Epithelial cell of proximal tubule (primary cell): ENCODE measurements around the gene TMC6. TPM values are rescaled to one million over a fixed set of nuclear protein-coding genes. Genes with fewer than 3 reads are reported as not detected.

Experiments
- DNase-seq: peaks from one replicate; pipeline ENCODE4 v3.0.0-alpha.2; 2011; ENCODE audit warnings: low read depth
- H3K4me3 ChIP-seq: 2 replicates; pipeline ENCODE4 v1.5.1; 2011; ENCODE audit warnings: low read depth, mild to moderate bottlenecking, low read length
- CTCF ChIP-seq: conservative IDR thresholded peaks from 2 replicates; pipeline ENCODE4 v1.5.1; 2012; ENCODE audit warnings: low read depth, mild to moderate bottlenecking, low read length
- total RNA-seq: library from RNA; depleted of rRNA; stranded (reverse); fragments of >200 nt; gene quantifications from 2 replicates; pipeline ENCODE4 v1.2.3, GENCODE V29; 2015

Gene TMC6
- total RNA-seq, 1 donor from 2014 or later = 52.1 TPM

- TF ChIP-seq CTCF = no peak
- DNase-seq = no peak
- no peak overlapping the region for H3K4me3 ChIP-seq
Measured at GRCh38 chr17:78132084-78132676, 3.6 kb upstream of the TMC6 start.

GRCh38 chr17:78131172-78132083 lies 2.9 kb upstream of the TMC6 start:
- no peak overlapping the region for H3K4me3 ChIP-seq
- no peak for DNase-seq
- TF ChIP-seq CTCF = no peak

- no peak within 1 kb of the TSS for H3K4me3 ChIP-seq
- no peak for TF ChIP-seq CTCF
- no peak for DNase-seq
Measured at GRCh38 chr17:78130437-78131101, 2.0 kb upstream of the TMC6 start, which contains the start of gene TMC8. Gene TMC8, plus strand, starts transcription at chr17:78130771. Its CDS starts 818 bp downstream, at chr17:78131589.

GRCh38 chr17:78130090-78130436 lies 1.5 kb upstream of the TMC6 start:
- DNase-seq = no peak
- no peak overlapping the region for H3K4me3 ChIP-seq
- TF ChIP-seq CTCF = no peak

GRCh38 chr17:78129351-78130089 lies 965 bp upstream of the TMC6 start:
- no peak for TF ChIP-seq CTCF
- no peak for DNase-seq
- no peak overlapping the region for H3K4me3 ChIP-seq

- peak overlapping the region; percentile 83 for H3K4me3 ChIP-seq
- TF ChIP-seq CTCF = no peak
- no peak for DNase-seq
Measured at GRCh38 chr17:78127888-78128550, 536 bp downstream of the TMC6 start.
